ENCODE data around the gene TJAP1.
"Not testable (repeated sequence)": the region's sequence is repeated elsewhere in the genome, so short reads cannot be mapped to it uniquely, and the experiment has no call there.

The TJAP1 gene

GRCh38 chr6:43496370-43497128 is 19.2 kb downstream of the TJAP1 start:
- H3K9ac ChIP-seq (ENCODE audit: low read length) = no peak overlapping the region
- no peaks in the 10 kb centered on the region for H3K9me3 ChIP-seq (ENCODE audit: control insufficient read depth, low read length)
- H3K4me3 ChIP-seq (ENCODE audit: low read length) = no peak overlapping the region
- H3K36me3 ChIP-seq (ENCODE audit: control insufficient read depth, insufficient read depth, low read length, severe bottlenecking) = peaks cover 40% of the 10 kb centered on the region
- no peaks in the 10 kb centered on the region for H3K27me3 ChIP-seq (replicated peaks; ENCODE audit: control insufficient read depth, insufficient read depth, low read length)
- DNase-seq (ENCODE audit: low read depth) = peak; percentile 81
- H3K4me1 ChIP-seq (ENCODE audit: control insufficient read depth, insufficient read depth, low read length) = peaks cover 38% of the 10 kb centered on the region

- Histone ChIP-seq H3K9me3 (ENCODE audit: control insufficient read depth, low read length) (no peaks in the 10 kb centered on the region), H3K36me3 (ENCODE audit: control insufficient read depth, insufficient read depth, low read length, severe bottlenecking) (peaks cover 45% of the 10 kb centered on the region), H3K4me1 (ENCODE audit: control insufficient read depth, insufficient read depth, low read length) (peaks cover 33% of the 10 kb centered on the region), H3K9ac (ENCODE audit: low read length) (peak overlapping the region; percentile 8), H3K27me3 (replicated peaks; ENCODE audit: control insufficient read depth, insufficient read depth, low read length) (no peaks in the 10 kb centered on the region), H3K4me3 (ENCODE audit: low read length) (no peak overlapping the region)
- no peak for DNase-seq (ENCODE audit: low read depth)
Observed at GRCh38 chr6:43497129-43497396, 19.7 kb downstream of the TJAP1 start.

- no peaks in the 10 kb centered on the region for H3K27me3 ChIP-seq (replicated peaks; ENCODE audit: control insufficient read depth, insufficient read depth, low read length)
Observed at GRCh38 chr6:43497689-43498088, 20.3 kb downstream of the TJAP1 start.

GRCh38 chr6:43498291-43498690 is 20.9 kb downstream of the TJAP1 start:
- not testable (repeated sequence) for DNase-seq (ENCODE audit: low read depth); H3K9me3 ChIP-seq (ENCODE audit: control insufficient read depth, low read length); H3K9ac ChIP-seq (ENCODE audit: low read length); H3K4me3 ChIP-seq (ENCODE audit: low read length); H3K27me3 ChIP-seq (replicated peaks; ENCODE audit: control insufficient read depth, insufficient read depth, low read length)
- peaks cover 22% of the 10 kb centered on the region for H3K4me1 ChIP-seq (ENCODE audit: control insufficient read depth, insufficient read depth, low read length)
- peaks cover 58% of the 10 kb centered on the region for H3K36me3 ChIP-seq (ENCODE audit: control insufficient read depth, insufficient read depth, low read length, severe bottlenecking)

More at GRCh38 chr6:43497689-43498088, 20.3 kb downstream of the TJAP1 start:
- Histone ChIP-seq H3K9ac (ENCODE audit: low read length) (peak overlapping the region; percentile 8), H3K4me1 (ENCODE audit: control insufficient read depth, insufficient read depth, low read length) (peaks cover 27% of the 10 kb centered on the region), H3K9me3 (ENCODE audit: control insufficient read depth, low read length) (no peaks in the 10 kb centered on the region), H3K36me3 (ENCODE audit: control insufficient read depth, insufficient read depth, low read length, severe bottlenecking) (peaks cover 52% of the 10 kb centered on the region), H3K4me3 (ENCODE audit: low read length) (no peak overlapping the region)
- DNase-seq (ENCODE audit: low read depth) = no peak

- H3K4me1 ChIP-seq (ENCODE audit: control insufficient read depth, insufficient read depth, low read length) = peaks cover 22% of the 10 kb centered on the region
- no peak for DNase-seq (ENCODE audit: low read depth)
- H3K9ac ChIP-seq (ENCODE audit: low read length) = no peak overlapping the region
- no peaks in the 10 kb centered on the region for H3K27me3 ChIP-seq (replicated peaks; ENCODE audit: control insufficient read depth, insufficient read depth, low read length)
- no peak overlapping the region for H3K4me3 ChIP-seq (ENCODE audit: low read length)
- H3K36me3 ChIP-seq (ENCODE audit: control insufficient read depth, insufficient read depth, low read length, severe bottlenecking) = peaks cover 63% of the 10 kb centered on the region
- H3K9me3 ChIP-seq (ENCODE audit: control insufficient read depth, low read length) = no peaks in the 10 kb centered on the region
Observed at GRCh38 chr6:43499028-43499815, 21.9 kb downstream of the TJAP1 start.

- peaks cover 10% of the 10 kb centered on the region for H3K4me1 ChIP-seq (ENCODE audit: control insufficient read depth, insufficient read depth, low read length)
- H3K36me3 ChIP-seq (ENCODE audit: control insufficient read depth, insufficient read depth, low read length, severe bottlenecking) = peaks cover 80% of the 10 kb centered on the region
- H3K9ac ChIP-seq (ENCODE audit: low read length) = no peak overlapping the region
- no peaks in the 10 kb centered on the region for H3K9me3 ChIP-seq (ENCODE audit: control insufficient read depth, low read length)
- no peak overlapping the region for H3K4me3 ChIP-seq (ENCODE audit: low read length)
- DNase-seq (ENCODE audit: low read depth) = no peak
- H3K27me3 ChIP-seq (replicated peaks; ENCODE audit: control insufficient read depth, insufficient read depth, low read length) = no peaks in the 10 kb centered on the region
Observed at GRCh38 chr6:43500921-43501320, 23.6 kb downstream of the TJAP1 start.

GRCh38 chr6:43502666-43503065 is 25.3 kb downstream of the TJAP1 start:
- H3K9ac ChIP-seq (ENCODE audit: low read length) = no peak overlapping the region
- peaks cover 3% of the 10 kb centered on the region for H3K4me1 ChIP-seq (ENCODE audit: control insufficient read depth, insufficient read depth, low read length)
- H3K36me3 ChIP-seq (ENCODE audit: control insufficient read depth, insufficient read depth, low read length, severe bottlenecking) = peaks cover 79% of the 10 kb centered on the region
- no peaks in the 10 kb centered on the region for H3K9me3 ChIP-seq (ENCODE audit: control insufficient read depth, low read length)
- no peaks in the 10 kb centered on the region for H3K27me3 ChIP-seq (replicated peaks; ENCODE audit: control insufficient read depth, insufficient read depth, low read length)
- H3K4me3 ChIP-seq (ENCODE audit: low read length) = no peak overlapping the region
- no peak for DNase-seq (ENCODE audit: low read depth)

GRCh38 chr6:43503443-43503842 is 26.1 kb downstream of the TJAP1 start:
- Histone ChIP-seq H3K27me3 (replicated peaks; ENCODE audit: control insufficient read depth, insufficient read depth, low read length) (no peaks in the 10 kb centered on the region), H3K4me1 (ENCODE audit: control insufficient read depth, insufficient read depth, low read length) (peaks cover 3% of the 10 kb centered on the region), H3K4me3 (ENCODE audit: low read length) (no peak overlapping the region), H3K9me3 (ENCODE audit: control insufficient read depth, low read length) (no peaks in the 10 kb centered on the region), H3K9ac (ENCODE audit: low read length) (no peak overlapping the region), H3K36me3 (ENCODE audit: control insufficient read depth, insufficient read depth, low read length, severe bottlenecking) (peaks cover 72% of the 10 kb centered on the region)
- no peak for DNase-seq (ENCODE audit: low read depth)

- no peaks in the 10 kb centered on the region for H3K9me3 ChIP-seq (ENCODE audit: control insufficient read depth, low read length)
Observed at GRCh38 chr6:43504756-43505593, 27.6 kb downstream of the TJAP1 start.

GRCh38 chr6:43505718-43506117 is 28.3 kb downstream of the TJAP1 start:
- Histone ChIP-seq H3K4me3 (ENCODE audit: low read length) (no peak overlapping the region), H3K4me1 (ENCODE audit: control insufficient read depth, insufficient read depth, low read length) (peaks cover 8% of the 10 kb centered on the region), H3K9me3 (ENCODE audit: control insufficient read depth, low read length) (no peaks in the 10 kb centered on the region), H3K36me3 (ENCODE audit: control insufficient read depth, insufficient read depth, low read length, severe bottlenecking) (peaks cover 49% of the 10 kb centered on the region), H3K9ac (ENCODE audit: low read length) (no peak overlapping the region), H3K27me3 (replicated peaks; ENCODE audit: control insufficient read depth, insufficient read depth, low read length) (no peaks in the 10 kb centered on the region)
- no peak for DNase-seq (ENCODE audit: low read depth)

More at GRCh38 chr6:43504756-43505593, 27.6 kb downstream of the TJAP1 start:
- peaks cover 56% of the 10 kb centered on the region for H3K36me3 ChIP-seq (ENCODE audit: control insufficient read depth, insufficient read depth, low read length, severe bottlenecking)
- peaks cover 8% of the 10 kb centered on the region for H3K4me1 ChIP-seq (ENCODE audit: control insufficient read depth, insufficient read depth, low read length)
- H3K4me3 ChIP-seq (ENCODE audit: low read length) = no peak overlapping the region
- H3K27me3 ChIP-seq (replicated peaks; ENCODE audit: control insufficient read depth, insufficient read depth, low read length) = no peaks in the 10 kb centered on the region
- no peak overlapping the region for H3K9ac ChIP-seq (ENCODE audit: low read length)
- no peak for DNase-seq (ENCODE audit: low read depth)

GRCh38 chr6:43506171-43506570 is 28.8 kb downstream of the TJAP1 start:
- no peak for DNase-seq (ENCODE audit: low read depth)
- Histone ChIP-seq H3K4me3 (ENCODE audit: low read length) (no peak overlapping the region), H3K4me1 (ENCODE audit: control insufficient read depth, insufficient read depth, low read length) (peaks cover 8% of the 10 kb centered on the region), H3K9ac (ENCODE audit: low read length) (no peak overlapping the region), H3K27me3 (replicated peaks; ENCODE audit: control insufficient read depth, insufficient read depth, low read length) (no peaks in the 10 kb centered on the region), H3K9me3 (ENCODE audit: control insufficient read depth, low read length) (no peaks in the 10 kb centered on the region), H3K36me3 (ENCODE audit: control insufficient read depth, insufficient read depth, low read length, severe bottlenecking) (peaks cover 48% of the 10 kb centered on the region)
